Cardiac fibroblast (primary cell): Measurements from ENCODE around the gene KATNB1.

Experiments used
- DNase-seq, 2 donors: peaks; one replicate each; pipeline versions ENCODE4 v3.0.0 to v3.0.0-alpha.2; 2010; ENCODE audit warnings: low read depth in 2 of 2
- H3K4me3 ChIP-seq, 2 donors: replicated peaks in 1 of 2; 1 replicate in 1 of 2; 2 replicates in 1 of 2; pipeline ENCODE4 v1.5.1; 2011; ENCODE audit warnings: low read depth in 2 of 2, low read length in 2 of 2, mild to moderate bottlenecking in 2 of 2, moderate library complexity in 1 of 2
- CTCF ChIP-seq: IDR thresholded peaks from one replicate; pipeline ENCODE4 v1.5.1; 2011; ENCODE audit warnings: low read depth, mild to moderate bottlenecking, low read length, inconsistent platforms

The KATNB1 gene

DNA sequence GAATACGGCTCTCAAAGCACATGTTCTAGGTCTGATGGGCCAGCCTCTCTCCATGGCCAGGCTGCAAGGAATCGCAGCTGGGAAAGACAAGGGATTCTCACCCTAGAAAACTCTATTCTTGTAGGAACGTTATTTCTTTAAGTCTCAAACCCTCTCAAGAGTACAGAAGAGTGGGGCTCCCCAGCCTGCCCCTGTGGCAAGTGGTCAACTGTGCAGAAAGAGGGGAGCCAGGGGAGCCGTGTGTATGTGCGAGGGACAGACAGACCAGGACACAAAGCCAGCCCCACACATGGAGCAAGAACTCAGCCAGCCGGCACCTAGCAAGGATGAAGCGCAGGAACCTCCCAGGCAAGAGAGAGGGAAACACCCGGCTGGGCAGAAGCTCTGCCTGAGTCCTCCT is 50.4 kb downstream of the KATNB1 start:
- no peak for DNase-seq
- no peak for TF ChIP-seq CTCF
- no peak overlapping the region for H3K4me3 ChIP-seq

DNA sequence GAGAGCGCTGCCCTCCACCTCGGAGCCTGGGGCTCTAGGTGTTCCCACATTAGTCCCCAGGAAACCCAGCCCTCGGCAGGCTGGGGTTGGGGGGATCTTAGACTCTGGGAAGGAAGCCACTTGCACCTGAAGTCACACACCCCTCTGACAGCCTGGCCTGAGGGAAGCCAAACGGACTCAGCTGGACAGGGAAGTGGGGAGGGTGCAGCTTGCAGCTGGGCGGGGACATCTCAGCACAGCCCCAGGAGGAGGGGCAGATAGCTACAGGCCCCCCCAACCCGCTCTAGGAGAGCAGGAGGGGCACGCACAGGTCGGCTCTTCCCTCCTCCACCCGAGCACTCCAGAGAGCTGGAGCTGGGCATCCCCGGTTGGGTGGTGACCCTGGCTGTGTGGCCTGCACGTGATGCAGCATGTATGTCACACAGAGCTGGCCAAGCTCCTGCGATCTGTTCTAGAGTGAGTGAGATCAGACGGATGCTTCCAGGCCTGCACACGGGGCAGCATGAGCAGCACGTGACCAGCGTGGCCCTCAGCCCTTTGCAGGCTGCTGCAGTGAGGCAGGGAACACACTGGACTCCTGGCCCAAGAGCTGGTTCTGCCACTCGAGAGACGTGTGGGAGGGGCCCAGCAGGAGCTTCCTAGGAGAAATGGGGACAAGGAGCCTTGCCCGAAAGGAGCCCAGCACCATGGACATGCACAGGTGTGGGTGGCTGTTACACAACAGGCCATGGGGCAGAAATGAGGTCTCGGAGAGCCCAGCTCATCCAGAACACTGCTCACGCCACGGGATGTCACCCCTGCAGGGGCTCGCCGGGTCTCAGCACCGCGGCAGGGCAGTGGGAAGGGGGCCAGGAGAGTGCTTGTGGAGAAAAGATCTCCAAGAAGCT is 51.3 kb downstream of the KATNB1 start:
- no peak for TF ChIP-seq CTCF
- H3K4me3 ChIP-seq, result no peak overlapping the region
- no peak for DNase-seq

GRCh38 chr16:57787519-57787905 is 51.9 kb downstream of the KATNB1 start:
- no peak for DNase-seq
- TF ChIP-seq CTCF, result no peak
- no peak overlapping the region for H3K4me3 ChIP-seq

DNA sequence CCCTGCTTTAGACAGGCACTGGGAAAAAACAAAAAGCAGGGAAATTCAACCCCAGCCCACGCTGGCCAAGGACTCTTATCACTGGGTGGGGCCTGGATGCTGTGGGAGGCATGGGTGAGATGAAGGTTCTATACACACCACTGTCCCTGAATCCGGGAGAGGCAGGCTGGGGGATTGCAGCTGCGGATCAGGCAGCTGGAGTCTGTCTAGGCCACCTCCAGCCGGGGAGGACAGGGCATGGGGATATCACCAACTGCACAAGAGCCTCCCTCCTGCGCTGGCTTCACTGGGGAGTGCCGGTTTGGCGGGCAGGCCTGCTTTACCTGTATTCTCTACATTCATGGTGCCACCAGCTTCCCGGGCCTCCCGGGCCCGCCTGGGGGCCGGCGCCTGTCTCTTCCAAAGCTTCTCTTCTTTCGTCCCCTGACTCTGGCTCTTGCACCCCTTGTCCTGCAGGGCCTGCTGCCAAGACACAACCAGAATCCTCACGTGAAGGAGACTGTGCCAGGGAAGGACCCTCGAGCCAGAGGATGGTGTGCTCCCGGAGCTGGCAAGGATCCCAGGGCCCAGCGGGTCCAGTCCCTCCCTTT is 52.8 kb downstream of the KATNB1 start:
- no peak for TF ChIP-seq CTCF
- no peak for DNase-seq
- no peak overlapping the region for H3K4me3 ChIP-seq

- H3K4me3 ChIP-seq, result no peak overlapping the region
- no peak for DNase-seq
- no peak for TF ChIP-seq CTCF
Observed at GRCh38 chr16:57788951-57789350, 53.4 kb downstream of the KATNB1 start.

GRCh38 chr16:57791195-57791892 is 55.8 kb downstream of the KATNB1 start:
- DNase-seq, result no peak
- TF ChIP-seq CTCF, result no peak
- no peak overlapping the region for H3K4me3 ChIP-seq
